ENCODE results near the gene NDUFV3. TPM values are rescaled to one million over a fixed set of nuclear protein-coding genes. Genes with fewer than 3 reads are reported as not detected.

Gene NDUFV3
- polyA plus RNA-seq, 1 donor (not counting 4 experiments of a cell fraction or from before 2014, with no cell fraction given): 28.9 TPM

DNA sequence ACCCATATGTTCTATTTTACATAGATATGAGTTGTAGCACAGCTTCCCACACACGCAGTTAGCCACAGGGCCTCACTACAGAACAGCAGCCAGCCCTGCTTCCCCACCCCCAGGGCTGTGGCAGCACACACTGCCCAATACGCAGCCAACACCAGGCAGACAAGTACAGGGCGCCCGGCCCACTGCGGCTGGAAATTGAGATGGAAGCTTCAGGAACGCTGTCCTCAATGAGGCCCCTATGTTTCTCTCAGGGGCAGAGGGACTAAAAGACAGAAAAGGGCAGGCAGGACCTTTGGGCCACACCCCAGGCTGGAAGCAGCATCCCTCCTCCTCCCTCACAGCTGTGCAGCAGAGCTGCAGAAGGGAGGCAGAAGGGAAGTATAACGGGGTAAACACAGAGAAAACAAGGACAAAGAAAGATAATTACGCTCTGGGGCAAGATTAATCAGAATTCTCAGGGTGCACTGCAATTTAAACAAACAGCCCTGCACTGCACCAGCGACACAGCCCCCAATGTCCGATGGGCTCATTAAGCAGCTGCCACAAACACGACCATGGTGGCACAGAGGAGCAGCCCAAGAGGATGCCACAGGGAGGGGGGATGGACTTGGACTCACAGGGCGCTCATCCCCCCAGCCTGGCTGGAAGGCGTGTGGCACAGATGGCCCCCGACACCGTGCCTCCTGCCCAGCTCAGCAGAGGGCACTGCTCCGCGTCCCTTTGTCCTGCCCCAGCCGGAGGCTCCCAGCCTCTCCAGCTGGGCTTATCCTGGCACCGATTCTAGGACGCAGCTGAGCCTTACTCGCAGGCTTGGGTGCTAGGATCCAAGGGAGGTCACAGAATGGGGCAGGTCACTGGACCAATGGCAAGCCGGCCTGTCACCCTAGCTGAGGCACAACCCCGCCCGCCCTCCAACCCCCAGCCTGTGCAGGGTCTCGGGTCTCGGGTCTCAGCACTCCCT is 28.0 kb upstream of the NDUFV3 start:
- Histone ChIP-seq H4K20me1 (ENCODE audit: control insufficient read depth, extremely low read depth, insufficient read depth, low read length) (peaks cover 47% of the 10 kb centered on the region), H2AFZ (ENCODE audit: control insufficient read depth, low read length) (no peak overlapping the region), H3K4me3 (ENCODE audit: control insufficient read depth in 2 of 3, extremely low read depth in 1 of 3, insufficient read depth in 2 of 3, low read depth in 1 of 3, low read length in 3 of 3) (no peak overlapping the region), H3K36me3 (ENCODE audit: control insufficient read depth in 2 of 2, extremely low read depth in 1 of 2, insufficient read depth in 2 of 2, low read length in 2 of 2) (peaks cover 47 to 54% of the 10 kb centered on the region in 2 experiments), H3K4me1 (ENCODE audit: control insufficient read depth, extremely low read depth, insufficient read depth, low read length) (no peaks in the 10 kb centered on the region), H3K9ac (ENCODE audit: control insufficient read depth, extremely low read depth, insufficient read depth, low read length) (no peak overlapping the region), H3K9me3 (ENCODE audit: control insufficient read depth, low read depth, low read length) (no peaks in the 10 kb centered on the region), H3K4me2 (ENCODE audit: control insufficient read depth, extremely low read depth, insufficient read depth, low read depth, low read length) (no peak overlapping the region), H3K9me1 (ENCODE audit: control insufficient read depth, extremely low read depth, insufficient read depth, low read length) (no peaks in the 10 kb centered on the region), H3K79me2 (ENCODE audit: control insufficient read depth, insufficient read depth, low read length) (peaks cover 89% of the 10 kb centered on the region), H3K27me3 (ENCODE audit: control insufficient read depth, extremely low read depth, insufficient read depth, low read length) (no peaks in the 10 kb centered on the region), H3K27ac (ENCODE audit: control insufficient read depth, insufficient read depth, low read length) (no peak overlapping the region)
- TF ChIP-seq EZH2 (IDR thresholded peaks at IDR 0.05; ENCODE audit: low read length): no peak
- TF ChIP-seq, protein P1, sequence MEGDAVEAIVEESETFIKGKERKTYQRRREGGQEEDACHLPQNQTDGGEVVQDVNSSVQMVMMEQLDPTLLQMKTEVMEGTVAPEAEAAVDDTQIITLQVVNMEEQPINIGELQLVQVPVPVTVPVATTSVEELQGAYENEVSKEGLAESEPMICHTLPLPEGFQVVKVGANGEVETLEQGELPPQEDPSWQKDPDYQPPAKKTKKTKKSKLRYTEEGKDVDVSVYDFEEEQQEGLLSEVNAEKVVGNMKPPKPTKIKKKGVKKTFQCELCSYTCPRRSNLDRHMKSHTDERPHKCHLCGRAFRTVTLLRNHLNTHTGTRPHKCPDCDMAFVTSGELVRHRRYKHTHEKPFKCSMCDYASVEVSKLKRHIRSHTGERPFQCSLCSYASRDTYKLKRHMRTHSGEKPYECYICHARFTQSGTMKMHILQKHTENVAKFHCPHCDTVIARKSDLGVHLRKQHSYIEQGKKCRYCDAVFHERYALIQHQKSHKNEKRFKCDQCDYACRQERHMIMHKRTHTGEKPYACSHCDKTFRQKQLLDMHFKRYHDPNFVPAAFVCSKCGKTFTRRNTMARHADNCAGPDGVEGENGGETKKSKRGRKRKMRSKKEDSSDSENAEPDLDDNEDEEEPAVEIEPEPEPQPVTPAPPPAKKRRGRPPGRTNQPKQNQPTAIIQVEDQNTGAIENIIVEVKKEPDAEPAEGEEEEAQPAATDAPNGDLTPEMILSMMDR (optimal IDR thresholded peaks at IDR 0.05 in 1 of 3, IDR thresholded peaks at IDR 0.05 in 1 of 3, conservative IDR thresholded peaks at IDR 0.05 in 1 of 3; ENCODE audit: extremely low read depth in 1 of 3, insufficient read depth in 2 of 3, low read length in 3 of 3): no peak
- DNase-seq (ENCODE audit: low read depth, low spot score) (no peak), FAIRE-seq (no peak)
- dilution Hi-C loops (cut with MboI; ENCODE audit: extremely low pct_ligation_motif_present, low sequenced_read_pairs): no loop called here

DNA sequence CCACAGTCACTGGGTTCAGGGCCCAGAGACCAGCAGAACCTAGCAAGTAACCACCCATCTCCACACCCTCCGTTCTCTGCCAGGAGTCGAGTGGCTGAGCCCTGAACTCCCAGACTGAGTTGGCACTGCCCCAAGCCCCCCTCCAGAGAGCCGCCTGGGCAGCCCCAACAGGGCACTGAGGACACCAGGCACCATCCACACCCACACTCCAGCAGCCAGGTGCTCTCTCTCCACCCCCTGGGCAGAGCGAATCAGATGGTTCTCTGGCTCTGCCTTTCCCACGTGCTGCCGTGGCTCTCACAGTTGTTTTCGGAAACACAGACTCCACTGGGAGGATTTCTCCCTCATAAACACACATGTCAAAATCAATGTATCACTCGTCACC is 27.3 kb upstream of the NDUFV3 start:
- Histone ChIP-seq H3K27me3 (ENCODE audit: control insufficient read depth, extremely low read depth, insufficient read depth, low read length) (no peaks in the 10 kb centered on the region), H3K79me2 (ENCODE audit: control insufficient read depth, insufficient read depth, low read length) (peaks cover 87% of the 10 kb centered on the region), H3K9ac (ENCODE audit: control insufficient read depth, extremely low read depth, insufficient read depth, low read length) (no peak overlapping the region), H3K4me2 (ENCODE audit: control insufficient read depth, extremely low read depth, insufficient read depth, low read depth, low read length) (no peak overlapping the region), H4K20me1 (ENCODE audit: control insufficient read depth, extremely low read depth, insufficient read depth, low read length) (peaks cover 47% of the 10 kb centered on the region), H3K4me3 (ENCODE audit: control insufficient read depth in 2 of 3, extremely low read depth in 1 of 3, insufficient read depth in 2 of 3, low read depth in 1 of 3, low read length in 3 of 3) (no peak overlapping the region), H3K27ac (ENCODE audit: control insufficient read depth, insufficient read depth, low read length) (no peak overlapping the region), H3K9me3 (ENCODE audit: control insufficient read depth, low read depth, low read length) (no peaks in the 10 kb centered on the region), H3K4me1 (ENCODE audit: control insufficient read depth, extremely low read depth, insufficient read depth, low read length) (no peaks in the 10 kb centered on the region), H2AFZ (ENCODE audit: control insufficient read depth, low read length) (no peak overlapping the region), H3K9me1 (ENCODE audit: control insufficient read depth, extremely low read depth, insufficient read depth, low read length) (no peaks in the 10 kb centered on the region), H3K36me3 (ENCODE audit: control insufficient read depth in 2 of 2, extremely low read depth in 1 of 2, insufficient read depth in 2 of 2, low read length in 2 of 2) (peaks cover 45 to 51% of the 10 kb centered on the region in 2 experiments)
- no peak for DNase-seq (ENCODE audit: low read depth, low spot score)
- no peak for FAIRE-seq
- no peak for TF ChIP-seq EZH2 (IDR thresholded peaks at IDR 0.05; ENCODE audit: low read length)
- TF ChIP-seq, protein P1 (optimal IDR thresholded peaks at IDR 0.05 in 1 of 3, IDR thresholded peaks at IDR 0.05 in 1 of 3, conservative IDR thresholded peaks at IDR 0.05 in 1 of 3; ENCODE audit: extremely low read depth in 1 of 3, insufficient read depth in 2 of 3, low read length in 3 of 3): no peak
- dilution Hi-C loops (cut with MboI; ENCODE audit: extremely low pct_ligation_motif_present, low sequenced_read_pairs): no loop called here
